Glomerular visceral epithelial cell (primary cell): ENCODE measurements around the gene ZNF366.
A peak's percentile ranks its signal among the peaks of the same experiment; 100 is the strongest.

Source experiments
- DNase-seq: peaks from one replicate; pipeline ENCODE4 v3.0.0-alpha.2; 2016; ENCODE audit errors: extremely low spot score

The ZNF366 gene

DNA sequence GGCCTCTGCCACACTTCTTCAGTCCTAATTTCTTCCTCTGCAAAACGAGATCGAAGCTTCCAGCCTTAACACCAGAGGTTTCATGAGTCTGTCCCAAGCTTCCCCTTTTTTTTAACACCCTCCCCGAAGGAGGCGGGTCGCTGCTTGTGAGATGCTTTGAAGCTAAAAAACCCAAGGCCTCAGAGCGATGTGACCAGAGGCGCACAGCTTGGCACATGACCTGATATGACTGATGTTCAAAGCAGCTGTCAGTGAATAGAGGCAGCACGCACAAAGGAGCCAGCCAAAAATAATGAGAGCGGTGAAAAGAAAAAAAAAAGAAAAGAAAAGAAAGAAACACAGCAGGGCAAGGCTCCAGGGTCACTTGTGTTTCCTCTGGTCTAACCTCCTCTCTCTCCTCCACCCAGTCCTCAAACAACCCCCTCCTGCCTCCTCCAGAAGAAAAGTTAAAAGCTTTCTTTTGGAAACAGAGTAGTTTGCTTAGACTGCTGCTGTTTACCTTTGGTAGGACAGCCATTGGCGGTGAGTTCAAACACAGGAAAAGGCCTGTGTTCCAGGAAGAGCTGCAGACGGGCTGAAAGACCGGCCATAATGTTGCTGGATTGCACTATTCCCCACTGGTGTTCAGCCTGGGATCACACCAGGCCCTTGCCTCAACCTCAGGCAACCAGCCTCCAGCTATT, 10.9 kb upstream of the ZNF366 start:
- no peak for DNase-seq

DNA sequence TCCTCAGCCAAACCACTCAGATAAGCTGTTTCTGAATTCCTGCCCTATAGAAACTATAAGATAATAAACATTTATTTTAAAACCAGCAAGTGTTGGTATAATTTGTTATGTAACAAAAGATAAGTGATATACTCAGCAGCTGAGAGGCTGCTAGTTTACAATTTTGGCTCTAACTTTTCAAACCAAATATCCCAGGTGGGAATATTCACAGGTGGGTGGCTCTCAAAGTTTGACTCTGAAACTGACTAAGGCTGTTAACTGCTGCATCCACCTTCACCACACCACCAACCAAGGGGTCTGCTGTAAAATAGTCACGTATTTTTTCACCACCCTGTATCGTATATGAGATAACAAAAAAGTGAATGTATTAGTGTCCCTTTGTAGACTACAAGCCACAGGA, 9.7 kb upstream of the ZNF366 start:
- no peak for DNase-seq

- DNase-seq = no peak
Measured at GRCh38 chr5:72515211-72515610, 8.0 kb upstream of the ZNF366 start.

DNA sequence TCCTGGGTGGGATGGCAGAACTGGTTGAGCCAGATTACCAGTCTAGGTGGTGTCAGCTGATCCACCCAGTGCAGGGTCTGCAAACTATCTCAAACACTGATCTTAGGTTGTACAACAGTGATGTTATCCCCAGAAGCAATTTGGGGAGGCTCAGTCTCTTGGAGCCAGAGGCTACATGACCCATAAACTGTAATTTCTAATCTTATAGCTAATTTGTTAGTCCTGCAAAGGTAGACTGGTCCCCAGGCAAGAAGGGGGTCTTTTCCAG, 5.3 kb upstream of the ZNF366 start:
- DNase-seq = no peak

GRCh38 chr5:72511774-72512592, 4.8 kb upstream of the ZNF366 start:
- peak; percentile 25 for DNase-seq

DNA sequence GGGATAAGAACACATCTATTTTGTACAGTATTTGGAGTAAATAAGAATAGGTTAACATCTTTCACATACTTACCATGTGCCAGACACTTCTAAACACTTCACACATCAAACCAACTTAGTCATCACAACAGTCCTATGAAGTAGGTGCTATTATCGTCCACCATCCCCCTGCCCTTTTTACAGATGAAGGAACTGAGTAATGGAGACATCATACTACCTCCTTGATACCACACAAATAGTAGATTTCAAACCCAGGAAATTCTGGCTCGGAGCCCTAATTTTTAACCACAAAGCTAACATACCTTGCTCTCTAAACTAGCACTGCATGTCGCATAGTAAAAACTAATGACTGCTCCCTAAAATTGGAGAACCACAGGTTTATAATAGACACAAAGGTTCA, 4.2 kb upstream of the ZNF366 start:
- DNase-seq = peak; percentile 43

GRCh38 chr5:72510610-72511181, 3.5 kb upstream of the ZNF366 start:
- peak; percentile 33 for DNase-seq

- no peak for DNase-seq
Measured at GRCh38 chr5:72509401-72509800, 2.2 kb upstream of the ZNF366 start.

DNA sequence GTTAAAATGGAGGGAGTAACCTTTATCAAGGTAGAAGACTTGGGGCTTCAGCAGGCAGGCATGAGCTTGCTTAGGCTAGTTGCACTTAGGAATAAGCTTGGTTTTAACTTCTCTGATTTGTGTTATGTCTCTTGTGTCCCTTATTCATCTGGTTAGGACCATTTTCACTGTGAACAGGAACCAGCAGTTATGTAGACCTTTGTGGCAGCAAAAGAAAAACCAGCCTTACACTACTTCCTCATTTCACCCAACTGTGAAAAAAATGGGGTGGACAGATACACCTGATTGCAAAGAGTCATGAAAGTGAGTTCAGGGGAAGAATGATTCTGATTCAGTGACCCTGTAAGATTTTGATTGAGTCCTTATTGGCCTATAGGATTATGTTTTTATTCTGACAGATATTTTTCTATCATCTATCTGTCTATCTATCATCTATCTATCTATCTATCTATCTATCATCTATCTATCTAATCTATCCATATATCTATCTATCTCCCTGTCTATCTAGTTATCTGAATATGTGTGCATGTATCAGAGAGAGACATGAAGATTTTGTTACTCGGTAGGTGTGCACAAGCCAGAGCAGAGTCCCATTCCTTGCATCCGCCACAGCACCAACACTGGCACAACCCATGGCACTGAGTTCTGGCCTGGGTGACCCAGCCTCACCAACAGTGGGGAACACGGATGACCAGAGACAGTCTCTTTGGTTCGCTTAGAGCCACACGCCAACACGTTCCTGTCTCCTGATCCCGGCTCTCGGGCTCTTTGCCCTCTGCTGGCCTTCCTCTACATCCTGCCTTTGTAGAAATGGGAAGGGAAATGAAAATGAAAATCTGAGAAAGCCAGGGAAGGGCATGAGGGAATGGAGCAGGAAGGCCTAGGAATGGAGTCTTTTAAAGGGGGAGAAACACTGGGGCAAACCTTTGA, 1.3 kb upstream of the ZNF366 start:
- no peak for DNase-seq

DNA sequence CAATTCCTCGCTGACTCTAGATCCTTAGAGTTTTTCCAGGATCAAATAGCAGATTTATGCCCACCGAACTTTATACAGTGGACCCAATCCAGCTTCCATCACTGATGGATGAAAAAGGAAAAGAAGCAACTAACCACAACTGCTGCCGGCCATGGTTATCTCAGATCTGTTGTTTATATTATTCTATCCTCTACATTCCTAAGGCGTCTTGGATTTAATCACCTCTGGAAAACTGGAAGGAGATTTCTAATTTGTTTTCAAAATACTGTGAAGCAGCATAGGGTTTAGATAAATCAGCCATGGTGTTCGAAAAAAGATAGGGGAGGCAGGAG, 663 bp upstream of the ZNF366 start:
- DNase-seq = no peak

- DNase-seq = no peak
Measured at GRCh38 chr5:72506158-72506549, 1.1 kb downstream of the ZNF366 start.

- DNase-seq = no peak
Measured at GRCh38 chr5:72505539-72506157, 1.6 kb downstream of the ZNF366 start.

GRCh38 chr5:72505016-72505415, 2.2 kb downstream of the ZNF366 start:
- DNase-seq = no peak

DNA sequence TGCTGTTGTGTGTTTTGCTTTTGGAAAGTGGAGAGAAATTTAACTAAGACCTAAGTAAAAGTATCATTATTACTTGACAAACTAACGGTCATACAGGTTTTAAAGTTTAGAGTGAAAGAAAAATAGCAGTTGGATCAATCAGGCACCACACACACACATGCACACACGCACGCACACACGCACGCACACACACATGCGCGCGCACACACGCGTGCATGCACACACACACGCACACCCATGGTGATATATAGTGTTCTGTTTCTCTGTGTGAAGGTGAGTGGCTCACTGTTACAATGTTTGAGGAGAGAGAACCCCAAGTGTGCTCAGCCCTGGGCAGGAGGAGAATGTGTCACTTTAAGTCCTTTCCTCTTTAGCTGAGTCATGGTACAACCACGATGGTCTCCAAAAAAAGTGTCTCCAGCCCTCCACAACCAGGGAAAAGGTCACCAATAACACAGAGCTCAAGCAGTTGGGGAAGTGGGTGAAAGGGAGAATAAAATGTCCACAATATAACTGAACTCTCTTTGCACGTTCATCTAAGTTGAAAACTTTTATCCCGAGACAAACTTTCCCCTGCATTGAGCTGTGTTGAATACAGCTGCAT, 3.2 kb downstream of the ZNF366 start:
- DNase-seq = no peak

DNA sequence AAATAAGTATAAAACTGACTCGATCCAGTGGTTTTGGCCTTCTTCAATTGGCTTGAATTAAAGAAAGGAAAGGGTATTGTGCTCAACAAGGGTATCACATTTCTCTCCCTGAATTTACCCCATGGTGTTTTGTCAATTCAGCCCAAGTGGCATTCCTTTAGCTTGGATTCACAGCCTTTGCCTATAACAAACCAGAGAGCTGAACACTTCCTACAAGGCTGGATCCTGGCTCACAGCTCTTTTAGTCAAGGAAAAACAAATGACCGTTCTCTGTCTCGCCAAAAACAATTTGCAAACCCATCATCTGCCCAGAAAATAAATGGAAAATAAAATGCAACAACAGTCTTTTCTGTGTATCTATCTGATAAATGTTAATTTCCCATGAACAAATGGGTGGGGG, 5.7 kb downstream of the ZNF366 start:
- DNase-seq = no peak

GRCh38 chr5:72499730-72500129, 7.5 kb downstream of the ZNF366 start:
- DNase-seq = no peak

DNA sequence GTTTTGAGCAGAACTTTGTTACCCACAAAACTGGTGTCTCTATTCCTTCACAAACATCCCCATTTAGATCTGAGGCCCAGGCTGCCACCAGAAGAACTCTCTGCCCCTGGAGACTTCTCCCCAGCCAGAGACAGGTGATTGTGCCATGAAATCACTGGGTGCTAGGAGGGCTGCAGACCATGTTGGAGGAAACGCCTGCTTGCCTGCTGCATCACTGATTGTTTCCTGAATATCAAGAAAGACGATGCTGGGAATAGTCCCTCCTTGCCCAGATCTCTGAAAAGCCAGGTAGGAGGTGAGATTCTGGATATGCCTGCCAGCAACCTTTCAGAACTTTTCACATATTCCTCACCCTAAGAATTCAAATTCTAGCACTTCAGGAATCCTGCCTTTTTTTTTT, 8.1 kb downstream of the ZNF366 start:
- DNase-seq = no peak

DNA sequence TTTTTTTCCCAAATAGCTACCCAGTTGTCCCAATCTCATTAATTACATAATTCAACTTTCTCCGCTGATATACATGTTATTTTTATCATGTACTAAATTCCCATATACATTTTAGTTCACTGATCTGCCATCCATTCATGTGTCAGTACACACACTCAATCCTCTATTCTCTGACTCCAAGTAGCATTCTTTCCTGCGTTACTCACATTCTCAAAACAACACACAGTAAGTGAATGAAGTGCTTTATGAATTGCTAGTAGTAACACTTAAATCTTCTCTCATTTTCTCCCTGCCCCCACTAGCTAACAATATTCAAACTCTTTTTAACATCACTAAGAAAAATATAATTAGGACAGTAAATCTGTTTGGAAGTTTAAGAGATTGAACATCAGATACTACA, 8.9 kb downstream of the ZNF366 start:
- no peak for DNase-seq

GRCh38 chr5:72497823-72498222, 9.4 kb downstream of the ZNF366 start:
- DNase-seq = no peak

GRCh38 chr5:72495410-72495809, 11.8 kb downstream of the ZNF366 start:
- DNase-seq = no peak

DNA sequence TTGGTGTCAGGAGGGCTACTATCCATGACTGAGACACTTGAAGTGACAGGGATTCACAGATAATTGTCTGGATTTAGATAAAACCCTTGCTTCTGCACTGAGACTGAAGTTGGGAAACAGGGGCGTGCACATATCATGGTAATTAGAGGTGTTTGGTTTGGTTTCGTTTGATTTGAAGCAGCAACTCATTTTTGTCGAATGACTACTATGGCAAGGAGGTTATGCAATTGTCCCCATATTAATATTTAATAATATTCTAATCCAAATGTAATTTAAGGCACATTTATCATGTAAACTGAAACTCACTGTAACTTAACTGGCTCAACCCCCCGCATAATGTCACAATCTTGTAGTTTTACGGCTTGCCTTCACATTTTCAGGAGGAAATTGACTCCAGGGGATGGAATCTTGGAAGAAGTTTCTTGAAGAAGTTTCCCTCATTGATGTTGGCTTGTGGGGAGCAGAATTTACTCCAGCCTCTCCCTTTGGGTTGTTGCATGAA, 12.5 kb downstream of the ZNF366 start:
- DNase-seq = no peak
